Bronchial epithelial cell (primary cell): ENCODE measurements around the gene TDP1. TPM values are rescaled to one million over a fixed set of nuclear protein-coding genes. Genes with fewer than 3 reads are reported as not detected.

Experiments used
- DNase-seq: peaks from one replicate; pipeline ENCODE4 v3.0.0-alpha.2; 2010; ENCODE audit warnings: low read depth
- FAIRE-seq: peaks from 2 replicates; lab custom pipeline; 2011; peaks lifted over from hg19 to GRCh38; lab: Jason Lieb, UNC
- H3K27me3 ChIP-seq: 2 replicates; pipeline ENCODE4 v1.5.1; 2011; ENCODE audit warnings: low read length; ENCODE audit not compliant: control insufficient read depth, insufficient read depth
- H3K36me3 ChIP-seq: 2 replicates; pipeline ENCODE4 v1.5.1; 2011; ENCODE audit warnings: low read length; ENCODE audit not compliant: control insufficient read depth, insufficient read depth
- H3K4me3 ChIP-seq: 2 replicates; pipeline ENCODE4 v1.5.1; 2011; ENCODE audit warnings: mild to moderate bottlenecking, low read depth, low read length, control low read depth
- CTCF ChIP-seq: IDR thresholded peaks from 2 replicates; pipeline ENCODE4 v1.5.1; 2011; ENCODE audit warnings: mild to moderate bottlenecking, moderate library complexity, low read length, control low read depth, inconsistent platforms; ENCODE audit not compliant: insufficient read depth, severe bottlenecking
- total RNA-seq: library from RNA; depleted of rRNA; stranded (reverse); fragments of >200 nt; gene quantifications from 2 replicates; pipeline ENCODE4 v1.2.1, GENCODE V29; 2014

TDP1 gene
- total RNA-seq, 1 donor from 2014 or later = 13.2 TPM

GRCh38 chr14:89910691-89911009 is 45.1 kb upstream of the TDP1 start:
- no peak for FAIRE-seq
- H3K36me3 ChIP-seq = no peaks in the 10 kb centered on the region
- no peak for TF ChIP-seq CTCF

GRCh38 chr14:89911010-89911919 is 44.5 kb upstream of the TDP1 start:
- no peaks in the 10 kb centered on the region for H3K36me3 ChIP-seq
- H3K27me3 ChIP-seq = no peaks in the 10 kb centered on the region
- H3K4me3 ChIP-seq = no peak overlapping the region
- FAIRE-seq (no peak), DNase-seq (no peak)
- TF ChIP-seq CTCF = no peak

More at GRCh38 chr14:89910691-89911009, 45.1 kb upstream of the TDP1 start:
- DNase-seq = no peak
- no peaks in the 10 kb centered on the region for H3K27me3 ChIP-seq
- no peak overlapping the region for H3K4me3 ChIP-seq

- no peaks in the 10 kb centered on the region for H3K27me3 ChIP-seq
- DNase-seq = no peak
- no peaks in the 10 kb centered on the region for H3K36me3 ChIP-seq
- TF ChIP-seq CTCF = no peak
- FAIRE-seq = no peak
- no peak overlapping the region for H3K4me3 ChIP-seq
These were observed 43.5 kb upstream of the TDP1 start for GRCh38 chr14:89912221-89912620.

GRCh38 chr14:89912667-89913211 is 43.0 kb upstream of the TDP1 start:
- Histone ChIP-seq H3K4me3 (no peak overlapping the region), H3K27me3 (no peaks in the 10 kb centered on the region), H3K36me3 (no peaks in the 10 kb centered on the region)
- TF ChIP-seq CTCF = no peak
- DNase-seq = peak; percentile 85
- FAIRE-seq = no peak

- DNase-seq = peak; percentile 67
- FAIRE-seq = no peak
- TF ChIP-seq CTCF = peak; percentile 70
- no peaks in the 10 kb centered on the region for H3K36me3 ChIP-seq
- no peak overlapping the region for H3K4me3 ChIP-seq
- no peaks in the 10 kb centered on the region for H3K27me3 ChIP-seq
These were observed 40.4 kb upstream of the TDP1 start for GRCh38 chr14:89915114-89915878.
